ENCODE measurements around the gene MYO7A. TPM values are rescaled to one million over a fixed set of nuclear protein-coding genes. Genes with fewer than 3 reads are reported as not detected.
A peak's percentile ranks its signal among the peaks of the same experiment; 100 is the strongest.

MYO7A gene
- total RNA-seq, 1 experiment from 2014 or later = 2.5 TPM

- TF ChIP-seq, protein P1, sequence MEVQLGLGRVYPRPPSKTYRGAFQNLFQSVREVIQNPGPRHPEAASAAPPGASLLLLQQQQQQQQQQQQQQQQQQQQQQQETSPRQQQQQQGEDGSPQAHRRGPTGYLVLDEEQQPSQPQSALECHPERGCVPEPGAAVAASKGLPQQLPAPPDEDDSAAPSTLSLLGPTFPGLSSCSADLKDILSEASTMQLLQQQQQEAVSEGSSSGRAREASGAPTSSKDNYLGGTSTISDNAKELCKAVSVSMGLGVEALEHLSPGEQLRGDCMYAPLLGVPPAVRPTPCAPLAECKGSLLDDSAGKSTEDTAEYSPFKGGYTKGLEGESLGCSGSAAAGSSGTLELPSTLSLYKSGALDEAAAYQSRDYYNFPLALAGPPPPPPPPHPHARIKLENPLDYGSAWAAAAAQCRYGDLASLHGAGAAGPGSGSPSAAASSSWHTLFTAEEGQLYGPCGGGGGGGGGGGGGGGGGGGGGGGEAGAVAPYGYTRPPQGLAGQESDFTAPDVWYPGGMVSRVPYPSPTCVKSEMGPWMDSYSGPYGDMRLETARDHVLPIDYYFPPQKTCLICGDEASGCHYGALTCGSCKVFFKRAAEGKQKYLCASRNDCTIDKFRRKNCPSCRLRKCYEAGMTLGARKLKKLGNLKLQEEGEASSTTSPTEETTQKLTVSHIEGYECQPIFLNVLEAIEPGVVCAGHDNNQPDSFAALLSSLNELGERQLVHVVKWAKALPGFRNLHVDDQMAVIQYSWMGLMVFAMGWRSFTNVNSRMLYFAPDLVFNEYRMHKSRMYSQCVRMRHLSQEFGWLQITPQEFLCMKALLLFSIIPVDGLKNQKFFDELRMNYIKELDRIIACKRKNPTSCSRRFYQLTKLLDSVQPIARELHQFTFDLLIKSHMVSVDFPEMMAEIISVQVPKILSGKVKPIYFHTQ (CRISPR knock-in tag; IDR thresholded peaks at IDR 0.05) = no peak
- TF ChIP-seq CDX4 (CRISPR knock-in tag; IDR thresholded peaks at IDR 0.05; ENCODE audit: borderline replicate concordance) = no peak
- TF ChIP-seq, protein P2, sequence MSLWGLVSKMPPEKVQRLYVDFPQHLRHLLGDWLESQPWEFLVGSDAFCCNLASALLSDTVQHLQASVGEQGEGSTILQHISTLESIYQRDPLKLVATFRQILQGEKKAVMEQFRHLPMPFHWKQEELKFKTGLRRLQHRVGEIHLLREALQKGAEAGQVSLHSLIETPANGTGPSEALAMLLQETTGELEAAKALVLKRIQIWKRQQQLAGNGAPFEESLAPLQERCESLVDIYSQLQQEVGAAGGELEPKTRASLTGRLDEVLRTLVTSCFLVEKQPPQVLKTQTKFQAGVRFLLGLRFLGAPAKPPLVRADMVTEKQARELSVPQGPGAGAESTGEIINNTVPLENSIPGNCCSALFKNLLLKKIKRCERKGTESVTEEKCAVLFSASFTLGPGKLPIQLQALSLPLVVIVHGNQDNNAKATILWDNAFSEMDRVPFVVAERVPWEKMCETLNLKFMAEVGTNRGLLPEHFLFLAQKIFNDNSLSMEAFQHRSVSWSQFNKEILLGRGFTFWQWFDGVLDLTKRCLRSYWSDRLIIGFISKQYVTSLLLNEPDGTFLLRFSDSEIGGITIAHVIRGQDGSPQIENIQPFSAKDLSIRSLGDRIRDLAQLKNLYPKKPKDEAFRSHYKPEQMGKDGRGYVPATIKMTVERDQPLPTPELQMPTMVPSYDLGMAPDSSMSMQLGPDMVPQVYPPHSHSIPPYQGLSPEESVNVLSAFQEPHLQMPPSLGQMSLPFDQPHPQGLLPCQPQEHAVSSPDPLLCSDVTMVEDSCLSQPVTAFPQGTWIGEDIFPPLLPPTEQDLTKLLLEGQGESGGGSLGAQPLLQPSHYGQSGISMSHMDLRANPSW (CRISPR knock-in tag; conservative IDR thresholded peaks at IDR 0.05; ENCODE audit: low read depth) = no peak
- TF ChIP-seq, protein P3, sequence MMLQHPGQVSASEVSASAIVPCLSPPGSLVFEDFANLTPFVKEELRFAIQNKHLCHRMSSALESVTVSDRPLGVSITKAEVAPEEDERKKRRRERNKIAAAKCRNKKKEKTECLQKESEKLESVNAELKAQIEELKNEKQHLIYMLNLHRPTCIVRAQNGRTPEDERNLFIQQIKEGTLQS (CRISPR knock-in tag; conservative IDR thresholded peaks at IDR 0.05) = no peak
- TF ChIP-seq, protein P4, sequence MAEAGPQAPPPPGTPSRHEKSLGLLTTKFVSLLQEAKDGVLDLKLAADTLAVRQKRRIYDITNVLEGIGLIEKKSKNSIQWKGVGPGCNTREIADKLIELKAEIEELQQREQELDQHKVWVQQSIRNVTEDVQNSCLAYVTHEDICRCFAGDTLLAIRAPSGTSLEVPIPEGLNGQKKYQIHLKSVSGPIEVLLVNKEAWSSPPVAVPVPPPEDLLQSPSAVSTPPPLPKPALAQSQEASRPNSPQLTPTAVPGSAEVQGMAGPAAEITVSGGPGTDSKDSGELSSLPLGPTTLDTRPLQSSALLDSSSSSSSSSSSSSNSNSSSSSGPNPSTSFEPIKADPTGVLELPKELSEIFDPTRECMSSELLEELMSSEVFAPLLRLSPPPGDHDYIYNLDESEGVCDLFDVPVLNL (CRISPR knock-in tag; IDR thresholded peaks at IDR 0.05; ENCODE audit: borderline replicate concordance, low read depth) = no peak
- TF ChIP-seq GRHL2 (CRISPR knock-in tag; IDR thresholded peaks at IDR 0.05; ENCODE audit: insufficient replicate concordance, severe bottlenecking) = no peak
- TF ChIP-seq, protein P5, sequence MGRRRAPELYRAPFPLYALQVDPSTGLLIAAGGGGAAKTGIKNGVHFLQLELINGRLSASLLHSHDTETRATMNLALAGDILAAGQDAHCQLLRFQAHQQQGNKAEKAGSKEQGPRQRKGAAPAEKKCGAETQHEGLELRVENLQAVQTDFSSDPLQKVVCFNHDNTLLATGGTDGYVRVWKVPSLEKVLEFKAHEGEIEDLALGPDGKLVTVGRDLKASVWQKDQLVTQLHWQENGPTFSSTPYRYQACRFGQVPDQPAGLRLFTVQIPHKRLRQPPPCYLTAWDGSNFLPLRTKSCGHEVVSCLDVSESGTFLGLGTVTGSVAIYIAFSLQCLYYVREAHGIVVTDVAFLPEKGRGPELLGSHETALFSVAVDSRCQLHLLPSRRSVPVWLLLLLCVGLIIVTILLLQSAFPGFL (CRISPR knock-in tag; IDR thresholded peaks at IDR 0.05; ENCODE audit: borderline replicate concordance) = no peak
- TF ChIP-seq NR2C2 (CRISPR knock-in tag; IDR thresholded peaks at IDR 0.05) = no peak
Observed at GRCh38 chr11:77123591-77123990, 4.5 kb upstream of the MYO7A start (continued).

DNA sequence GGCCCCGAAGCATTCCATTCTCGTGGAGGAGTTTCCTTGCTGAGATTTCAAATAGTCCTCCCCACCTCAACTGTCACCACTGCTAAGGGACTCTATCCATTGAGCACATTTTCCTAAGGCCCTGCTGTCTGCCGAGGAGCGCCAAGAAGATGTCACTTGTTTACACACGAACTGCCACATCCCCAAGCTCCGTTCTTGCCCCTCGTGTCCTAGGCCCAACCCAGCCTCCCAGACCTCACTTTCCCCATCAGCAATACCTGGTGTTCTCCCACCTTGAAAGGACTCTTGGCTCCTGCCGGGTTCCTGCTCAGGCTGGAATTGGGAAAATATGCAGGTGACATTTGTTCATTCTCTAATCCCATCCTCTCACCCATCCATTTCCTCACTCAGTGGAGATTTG, 4.0 kb upstream of the MYO7A start:
- no peak for TF ChIP-seq USF1 (CRISPR knock-in tag; IDR thresholded peaks at IDR 0.05)
- no peak for TF ChIP-seq NFE2L1 (CRISPR knock-in tag; IDR thresholded peaks at IDR 0.05)
- no peak for TF ChIP-seq IRF1 (CRISPR knock-in tag; IDR thresholded peaks at IDR 0.05)
- Mint-ChIP-seq H3K27ac (0 out of 2 replicates have a peak overlapping the region, but pooled peaks have one; percentile 19), H3K36me3 (peaks cover 3% of the 10 kb centered on the region; the same call in 1 of the 2 replicates), H3K27me3 (ENCODE audit: low read depth) (no peaks in the 10 kb centered on the region), H3K4me1 (peaks cover 21% of the 10 kb centered on the region), H3K4me3 (no peak overlapping the region), H3K9me3 (no peaks in the 10 kb centered on the region)
- ATAC-seq = no peak
- CTCF ChIA-PET = no interaction called here
- POLR2A ChIA-PET = no interaction called here
- DNase-seq (ENCODE audit: low spot score) = no peak

GRCh38 chr11:77124488-77124887, 3.6 kb upstream of the MYO7A start:
- no peak for ATAC-seq
- Mint-ChIP-seq H3K9me3 (no peaks in the 10 kb centered on the region), H3K4me1 (peaks cover 21% of the 10 kb centered on the region), H3K27ac (0 out of 2 replicates have a peak overlapping the region, but pooled peaks have one; percentile 19), H3K27me3 (ENCODE audit: low read depth) (no peaks in the 10 kb centered on the region), H3K36me3 (peaks cover 3% of the 10 kb centered on the region; the same call in 1 of the 2 replicates), H3K4me3 (no peak overlapping the region)
- ChIA-PET POLR2A (no interaction called here), CTCF (no interaction called here)
- DNase-seq (ENCODE audit: low spot score) = no peak
- TF ChIP-seq ZBTB43 (CRISPR knock-in tag; IDR thresholded peaks at IDR 0.05) = no peak
- TF ChIP-seq ZNF396 (CRISPR knock-in tag; IDR thresholded peaks at IDR 0.05; ENCODE audit: borderline replicate concordance) = no peak
- no peak for TF ChIP-seq ZNF219 (CRISPR knock-in tag; IDR thresholded peaks at IDR 0.05; ENCODE audit: borderline replicate concordance)
- TF ChIP-seq, protein P2 (CRISPR knock-in tag; conservative IDR thresholded peaks at IDR 0.05; ENCODE audit: low read depth) = no peak
- TF ChIP-seq RORB (CRISPR knock-in tag; IDR thresholded peaks at IDR 0.05) = no peak
- TF ChIP-seq, protein P4 (CRISPR knock-in tag; IDR thresholded peaks at IDR 0.05; ENCODE audit: borderline replicate concordance, low read depth) = no peak
